Lung microvascular endothelial cell (primary cell): Measurements from ENCODE around the gene CDKAL1. TPM values are rescaled to one million over a fixed set of nuclear protein-coding genes. Genes with fewer than 3 reads are reported as not detected.
"Not testable (repeated sequence)": the region's sequence is repeated elsewhere in the genome, so short reads cannot be mapped to it uniquely, and the experiment has no call there.

Source experiments
- DNase-seq, 2 donors: peaks; one replicate each; pipeline versions ENCODE4 v3.0.0 to v3.0.0-alpha.2; 2010; ENCODE audit warnings: low read depth in 2 of 2
- total RNA-seq: library from RNA; depleted of rRNA; stranded (reverse); fragments of >200 nt; gene quantifications from 2 replicates; pipeline ENCODE4 v1.2.1, GENCODE V29; 2014

CDKAL1 gene
- total RNA-seq, 1 donor from 2014 or later, result 17.5 TPM

DNA sequence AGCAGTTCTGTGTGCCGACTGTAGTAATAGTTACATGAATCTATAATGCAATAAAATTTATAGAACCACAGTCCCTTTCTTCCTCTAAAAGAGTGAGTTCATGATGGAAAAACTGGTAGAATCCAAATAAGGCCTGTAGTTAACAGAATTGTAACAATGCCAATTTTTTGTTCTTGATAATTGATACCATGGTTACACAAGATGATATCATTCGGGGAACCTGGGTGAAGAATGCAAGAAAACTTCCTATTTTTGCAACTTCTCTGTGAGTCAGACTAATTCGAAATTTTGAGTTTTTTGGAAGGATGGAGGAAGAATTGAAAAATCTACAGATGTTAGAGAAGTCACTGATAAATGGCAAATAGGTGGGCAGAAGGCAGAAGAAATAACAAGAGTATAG, 381.8 kb downstream of the CDKAL1 start:
- peak in 1 of 2 donors; percentile 78 for DNase-seq

DNA sequence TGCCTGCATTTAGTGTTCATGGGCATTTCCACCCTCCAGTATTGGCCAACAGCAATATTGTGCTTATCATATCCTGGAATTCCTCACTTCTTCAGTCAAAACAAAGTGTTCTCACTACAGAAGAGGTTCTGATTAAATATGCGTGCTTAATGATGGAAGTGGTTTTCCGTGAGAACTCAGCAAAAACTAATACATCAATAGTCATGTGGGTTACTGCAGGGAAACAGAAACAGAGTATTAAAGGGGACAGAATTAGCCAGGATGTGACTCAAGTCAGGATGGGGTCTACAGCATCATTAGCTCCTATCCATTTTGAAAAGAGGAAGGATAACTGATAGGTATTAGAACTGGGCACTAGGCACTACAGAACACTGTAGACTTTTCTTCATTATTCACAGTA, 384.6 kb downstream of the CDKAL1 start:
- peak; percentile 60 to 85 for DNase-seq

DNA sequence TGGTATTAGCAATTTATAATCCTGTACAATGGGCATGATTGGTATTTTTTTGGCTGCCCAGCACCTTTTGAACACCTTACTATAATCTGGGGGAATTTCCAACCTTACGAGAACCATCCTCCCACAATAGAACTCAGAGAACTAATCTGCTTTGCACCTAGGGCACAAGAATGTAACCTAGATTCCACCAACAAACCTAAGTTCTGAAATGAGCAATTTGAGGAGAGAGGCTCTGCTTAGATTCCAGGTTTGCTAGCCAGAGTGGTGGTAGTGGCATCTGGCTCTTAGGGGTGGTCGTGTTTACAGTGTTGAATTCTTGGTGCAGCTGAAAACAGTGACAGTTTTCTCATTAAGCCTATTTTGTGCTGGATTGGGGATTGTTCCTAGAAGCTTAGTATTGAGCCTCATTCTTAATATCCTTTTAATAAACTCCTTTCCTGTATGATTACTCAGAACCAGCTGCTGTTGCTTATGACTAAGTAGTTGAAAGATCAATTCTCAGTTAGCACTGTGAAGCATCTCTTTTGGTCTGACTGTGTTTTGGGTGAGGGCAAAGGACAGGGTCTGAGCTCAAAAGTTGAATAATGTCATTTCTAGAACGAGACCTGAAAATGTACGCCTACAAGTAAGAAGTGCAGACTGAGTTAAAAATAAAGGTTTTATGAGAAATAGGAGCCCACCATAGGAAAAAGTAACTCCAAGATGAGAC, 385.6 kb downstream of the CDKAL1 start:
- DNase-seq, result peak in 1 of 2 donors; percentile 62

DNA sequence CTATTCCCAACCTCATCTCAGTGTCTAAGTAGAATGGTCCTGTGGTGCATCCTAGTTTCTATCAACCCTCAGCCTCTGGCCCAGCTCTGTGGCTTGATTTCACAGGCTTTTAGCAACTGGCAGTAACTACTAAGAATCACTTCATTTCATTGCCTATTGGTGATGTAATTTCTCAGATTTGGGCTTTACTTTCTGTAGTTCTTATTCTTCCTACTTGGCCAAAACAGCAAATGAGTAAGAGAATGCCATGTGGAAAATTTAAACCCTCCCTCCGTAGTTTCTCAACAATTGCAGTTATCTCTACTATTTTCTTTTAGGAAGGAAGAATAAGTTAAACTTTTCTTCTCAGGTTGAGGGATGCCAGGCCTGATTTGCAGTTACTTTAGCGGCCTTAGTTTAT, 387.3 kb downstream of the CDKAL1 start:
- DNase-seq, result no peak

DNA sequence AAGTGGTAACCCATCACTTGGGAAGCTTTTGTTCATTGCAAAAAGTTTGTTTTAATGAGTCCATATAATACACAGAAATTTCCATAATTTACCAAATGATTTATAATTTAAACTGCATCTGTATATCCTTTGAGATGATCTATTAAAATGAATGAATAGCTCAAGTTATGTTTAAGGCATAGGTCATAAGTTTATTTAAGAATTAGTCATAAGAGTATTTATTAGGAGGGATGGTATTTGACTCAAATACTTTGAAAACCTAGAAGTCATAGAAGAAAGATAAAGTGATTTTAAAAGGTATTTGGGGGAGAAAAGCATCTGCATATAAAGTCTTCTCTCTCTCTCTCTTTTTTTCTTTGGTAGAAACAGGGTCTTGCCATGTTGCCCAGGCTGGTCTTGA, 388.5 kb downstream of the CDKAL1 start:
- no peak for DNase-seq

DNA sequence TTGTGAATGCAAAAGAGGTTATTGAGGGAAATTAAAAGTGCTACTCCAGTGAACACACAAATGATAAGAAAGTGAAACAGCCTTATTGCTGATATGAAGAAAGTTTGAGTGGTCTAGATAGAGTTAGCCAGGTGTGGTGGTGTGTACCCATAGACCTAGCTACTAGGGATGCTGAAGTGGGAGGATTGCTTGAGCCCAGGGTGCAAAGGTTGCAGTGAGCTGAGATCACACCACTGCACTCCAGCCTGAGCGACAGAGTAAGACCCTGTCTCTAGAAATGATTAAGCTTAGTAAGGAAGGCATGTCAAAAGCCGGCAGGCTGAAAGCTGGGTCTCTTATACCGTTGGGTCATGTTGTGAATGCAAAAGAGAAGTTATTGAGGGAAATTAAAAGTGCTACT, 389.8 kb downstream of the CDKAL1 start:
- DNase-seq, result not testable (repeated sequence)

DNA sequence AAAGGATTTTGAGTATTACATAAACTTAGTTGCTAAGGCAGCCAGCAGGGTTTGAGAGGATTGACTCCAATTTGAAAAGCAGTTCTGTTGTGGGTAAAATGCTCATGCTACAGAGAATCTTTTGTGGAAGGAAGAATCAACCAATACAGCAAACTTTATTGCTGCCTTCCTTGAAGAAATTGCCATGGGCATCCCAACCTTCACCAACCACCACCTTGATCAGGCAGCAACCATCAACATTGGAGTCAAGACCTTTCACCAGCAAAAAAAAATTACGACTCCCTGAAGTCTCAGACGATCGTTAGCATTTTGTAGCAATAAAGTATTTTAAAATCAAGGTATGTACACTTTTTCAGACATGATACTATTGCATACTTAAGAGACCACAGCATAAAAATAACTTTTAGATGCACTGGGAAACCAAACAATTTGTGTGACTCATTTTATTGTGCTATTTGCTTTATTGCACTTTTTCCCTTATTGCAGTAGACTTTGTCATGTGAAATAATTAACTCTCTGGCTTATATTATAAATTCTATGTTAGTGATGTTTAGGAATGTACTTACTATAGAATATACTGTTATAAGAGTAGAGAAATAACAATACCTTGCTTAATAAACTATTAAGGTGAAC, 390.8 kb downstream of the CDKAL1 start:
- DNase-seq, result no peak

DNA sequence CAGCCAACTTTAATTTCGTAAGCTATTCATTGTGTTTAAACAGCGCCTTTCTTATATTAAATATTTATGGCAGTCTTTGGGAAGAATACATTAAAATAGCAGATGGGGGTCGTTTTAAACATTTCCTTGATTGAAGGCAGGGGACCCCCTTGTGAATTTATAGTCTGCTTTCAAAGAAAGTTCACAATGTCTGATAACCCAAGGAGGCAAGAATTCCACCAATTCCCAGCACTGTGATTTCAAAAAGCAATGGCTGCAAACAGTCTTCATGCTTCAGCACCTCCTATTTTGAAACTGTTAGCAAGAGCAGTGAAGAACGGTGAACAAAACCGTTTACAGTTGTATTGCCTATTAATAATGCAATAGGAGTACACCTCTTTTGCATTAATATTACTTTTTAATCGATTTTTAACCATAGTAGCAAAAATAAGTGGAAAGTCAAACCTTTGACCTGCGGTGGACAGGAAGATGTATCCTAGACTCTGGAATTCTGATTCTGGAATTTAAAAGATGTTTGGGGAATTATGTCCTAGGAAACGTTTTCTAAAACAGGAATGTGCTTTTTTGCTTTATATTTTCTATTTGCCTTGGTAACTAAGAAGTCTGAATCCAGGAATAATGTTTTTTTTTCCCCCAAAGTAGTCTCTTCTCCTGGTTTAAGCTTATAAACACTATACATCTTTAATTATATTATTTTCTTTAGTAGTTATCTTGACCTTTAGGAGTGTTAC, 393.0 kb downstream of the CDKAL1 start:
- DNase-seq, result no peak

DNA sequence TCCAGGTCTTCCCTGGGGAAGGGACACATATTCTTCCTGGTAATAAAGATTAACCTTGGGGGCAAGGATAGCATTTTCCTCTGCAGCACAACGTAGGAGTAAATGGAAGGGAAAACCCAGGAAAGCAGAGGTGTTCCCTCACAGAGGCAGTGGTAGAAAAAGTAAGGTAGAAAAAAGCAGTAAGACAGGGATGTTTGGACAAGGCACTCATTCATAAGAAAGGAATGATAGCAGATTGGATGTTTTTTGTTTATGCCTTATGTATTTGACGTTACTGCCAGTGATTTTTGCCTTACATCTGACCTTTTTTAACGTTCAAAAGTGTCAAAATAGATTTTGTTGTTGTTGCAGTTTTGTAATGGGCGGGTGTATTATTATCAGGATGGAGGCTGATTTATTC, 395.0 kb downstream of the CDKAL1 start:
- no peak for DNase-seq

DNA sequence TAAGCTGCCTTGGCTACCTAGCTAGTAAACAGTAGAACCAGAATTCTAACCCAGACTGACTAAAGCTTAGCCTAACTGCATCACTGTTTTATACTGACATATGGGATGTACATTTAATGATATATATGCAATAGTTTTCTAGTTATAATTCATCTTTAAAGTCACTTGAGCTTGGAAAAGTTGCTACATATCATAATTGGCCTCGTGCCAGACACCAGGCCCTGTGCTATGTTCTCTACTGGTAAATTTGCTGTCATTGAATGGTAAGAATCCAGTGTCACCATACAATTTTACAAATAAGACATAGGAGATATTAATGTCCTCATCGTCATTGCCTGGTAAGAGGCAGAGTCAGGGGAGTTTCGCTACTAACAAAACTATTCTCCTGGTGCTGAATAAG, 396.8 kb downstream of the CDKAL1 start:
- DNase-seq, result peak in 1 of 2 donors; percentile 26

DNA sequence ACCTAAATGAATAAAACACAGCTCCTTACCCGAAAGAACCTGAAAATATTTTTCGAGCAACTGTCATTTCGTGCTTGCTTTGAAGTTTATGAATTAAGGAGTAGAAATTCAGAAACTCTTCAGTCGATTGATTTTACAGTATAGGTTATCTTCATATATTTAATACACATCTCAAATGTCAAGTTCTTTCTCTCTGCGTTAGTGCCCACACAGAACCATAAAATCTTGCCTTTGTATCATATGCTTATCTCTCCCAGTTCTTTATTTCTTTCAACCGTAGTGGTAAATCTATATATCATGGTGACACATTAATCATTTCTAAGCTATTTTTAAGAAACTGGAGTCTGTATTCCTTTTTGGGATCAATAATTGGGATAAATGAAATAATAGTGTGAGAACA, 397.5 kb downstream of the CDKAL1 start:
- no peak for DNase-seq

DNA sequence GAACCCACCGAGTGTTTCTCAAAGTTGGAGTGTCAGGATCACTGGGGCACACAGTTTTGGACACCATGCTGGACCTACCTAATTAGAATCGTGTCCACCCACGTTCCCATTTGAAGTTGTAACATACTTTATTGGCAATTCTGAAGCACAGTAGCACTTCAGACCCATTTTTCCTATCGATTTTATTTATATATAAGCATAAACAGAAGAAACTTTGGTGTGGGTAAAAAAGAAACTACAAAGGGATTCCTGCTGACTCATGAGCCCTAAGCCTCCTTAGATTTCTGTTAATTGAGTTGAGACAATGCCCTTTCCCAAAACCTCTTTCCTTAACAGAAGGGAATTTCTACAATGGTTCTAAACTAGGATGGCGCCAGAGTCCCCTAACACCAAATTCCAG, 398.0 kb downstream of the CDKAL1 start:
- no peak for DNase-seq

DNA sequence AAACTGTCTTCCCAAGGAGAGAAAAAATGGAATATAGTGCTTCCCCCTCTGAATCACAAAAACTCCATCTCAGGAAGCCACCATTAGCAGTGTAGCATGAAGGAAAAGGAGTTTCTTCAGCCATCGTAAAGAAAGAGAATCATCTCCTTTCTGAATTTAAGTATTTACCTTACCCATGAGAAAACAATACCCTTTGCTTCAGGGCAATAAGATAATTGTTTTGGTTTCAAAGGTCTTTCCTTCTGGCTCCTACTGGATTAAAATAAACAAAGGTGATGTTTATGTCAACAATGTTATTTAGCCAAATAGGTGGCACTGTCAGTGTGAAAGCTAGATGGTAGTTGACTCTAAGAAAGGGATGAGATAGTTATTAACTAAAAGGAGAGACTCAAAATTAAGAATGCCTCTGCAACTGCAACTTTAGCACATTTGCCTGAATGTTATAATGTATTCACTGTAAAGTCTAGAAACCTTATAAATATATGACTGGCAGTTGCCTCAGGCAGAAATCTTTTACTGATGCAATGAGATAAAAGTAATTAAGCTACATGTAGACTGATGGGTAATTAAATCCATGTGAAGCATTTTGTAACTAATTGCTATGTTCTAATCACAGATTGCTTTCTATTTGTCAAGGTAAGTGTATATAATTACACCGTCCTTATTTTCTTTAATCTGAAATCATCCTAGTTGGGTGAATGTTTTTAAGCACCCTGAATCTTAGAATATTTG, 399.0 kb downstream of the CDKAL1 start:
- no peak for DNase-seq

DNA sequence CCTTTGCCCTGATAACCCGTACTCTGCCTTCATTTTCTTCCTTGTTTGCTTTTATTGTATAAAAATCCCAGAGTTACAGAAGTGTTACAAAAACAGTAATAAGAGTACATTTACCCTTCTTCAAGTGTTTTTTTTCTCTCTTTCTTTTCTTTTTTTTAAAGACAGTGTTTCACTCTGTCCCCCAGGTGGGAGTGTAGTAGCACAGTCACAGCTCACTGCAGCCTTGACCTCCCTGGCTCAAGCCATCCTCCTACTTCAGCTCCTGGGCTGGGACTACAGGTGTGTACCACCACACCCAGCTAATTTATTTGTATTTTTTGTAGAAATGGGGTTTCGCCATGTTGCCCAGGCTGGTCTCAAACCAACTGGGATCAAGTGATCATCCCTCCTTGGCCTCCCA, 402.7 kb downstream of the CDKAL1 start:
- no peak for DNase-seq

DNA sequence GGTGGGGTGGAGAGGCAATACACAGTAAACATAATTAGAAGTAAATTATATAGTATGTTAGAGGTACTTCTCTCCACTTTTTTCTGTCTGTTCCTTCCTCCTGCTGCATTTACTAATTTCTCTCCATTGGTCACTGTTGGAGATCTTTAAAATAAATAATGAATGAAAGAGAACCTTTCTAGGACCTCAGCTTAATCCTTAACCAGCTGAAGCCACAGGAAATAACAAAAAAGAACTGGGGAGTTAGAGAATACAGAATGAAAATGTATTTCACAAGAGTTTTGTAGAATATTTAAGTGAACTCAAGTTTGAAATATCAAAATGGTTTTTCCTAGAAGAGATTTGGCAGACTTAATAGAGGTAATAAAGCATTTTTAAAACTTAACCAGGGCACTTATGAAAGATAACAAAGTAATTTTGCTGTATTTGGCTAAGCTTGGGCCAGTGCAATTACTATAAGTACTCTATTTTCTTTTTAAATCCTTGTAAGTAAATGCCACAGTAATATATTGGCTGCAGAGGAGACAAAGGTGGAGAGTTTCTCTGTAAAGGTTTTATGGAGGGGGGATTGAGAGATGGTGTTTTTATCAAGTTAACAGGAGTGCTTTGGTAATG, 405.0 kb downstream of the CDKAL1 start:
- DNase-seq, result no peak

DNA sequence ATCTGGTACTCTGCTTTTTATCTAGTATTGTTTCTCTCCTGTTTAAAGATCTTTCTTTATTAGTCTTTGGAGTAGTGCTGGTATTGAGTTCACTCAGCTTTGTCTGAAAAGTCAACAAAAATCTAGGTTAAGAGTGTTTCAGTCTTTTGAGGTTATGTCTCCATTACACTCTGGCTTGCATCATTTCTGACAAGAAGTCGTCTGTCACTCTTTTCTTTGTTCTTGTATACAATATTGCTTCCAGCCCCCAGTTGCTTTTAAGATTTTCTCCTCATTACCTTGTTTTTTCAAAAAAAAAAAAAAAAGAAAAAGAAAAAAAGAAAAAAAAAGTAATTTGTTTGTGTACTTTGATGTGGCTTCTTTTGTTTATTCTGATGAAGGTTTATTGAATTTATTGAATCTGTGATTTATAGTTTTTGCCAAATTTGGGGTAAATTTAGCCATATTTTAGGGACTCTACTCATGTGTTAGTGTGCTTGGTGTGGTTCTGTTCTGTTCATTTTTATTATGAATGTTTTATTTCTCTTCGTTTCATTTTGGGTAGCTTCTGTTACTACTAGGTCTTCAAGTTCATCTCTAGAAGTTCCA, 408.9 kb downstream of the CDKAL1 start:
- no peak for DNase-seq

DNA sequence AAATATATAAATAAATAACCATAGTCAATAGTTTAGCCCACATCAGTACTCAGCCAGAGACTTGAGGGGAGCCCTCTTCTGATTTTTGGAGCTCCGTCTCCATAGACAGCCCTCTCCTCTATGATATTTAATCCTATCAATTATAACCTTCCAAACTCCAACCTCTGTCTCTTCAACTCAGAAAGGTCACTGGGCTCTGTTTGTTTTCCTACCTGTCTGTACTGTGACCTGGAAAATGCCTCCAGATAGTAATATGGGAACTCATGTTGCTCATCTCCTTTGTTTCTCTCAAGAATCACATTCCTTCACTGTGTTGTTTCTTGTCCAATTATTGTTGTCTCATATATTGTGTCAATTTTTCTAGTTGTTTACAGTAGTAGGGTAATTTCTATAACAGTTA, 409.7 kb downstream of the CDKAL1 start:
- DNase-seq, result no peak

DNA sequence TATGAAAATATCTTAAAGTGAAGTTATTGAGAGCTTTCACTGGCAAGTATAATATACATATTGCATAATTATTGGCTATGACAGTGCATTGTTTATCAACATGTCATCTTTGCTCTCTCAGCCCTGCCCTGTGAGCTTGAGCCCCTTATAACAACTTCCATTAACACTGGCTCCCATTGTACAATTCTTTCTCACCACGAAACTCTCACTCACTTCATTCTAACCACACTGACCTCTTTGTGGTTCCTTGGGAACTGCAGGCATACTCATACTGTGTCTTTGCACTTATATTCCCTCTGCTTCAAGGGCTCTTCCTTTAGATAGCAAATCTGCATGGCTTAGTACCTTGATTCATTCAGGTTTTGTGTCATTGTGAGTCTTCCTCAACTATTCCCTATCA, 411.8 kb downstream of the CDKAL1 start:
- no peak for DNase-seq

DNA sequence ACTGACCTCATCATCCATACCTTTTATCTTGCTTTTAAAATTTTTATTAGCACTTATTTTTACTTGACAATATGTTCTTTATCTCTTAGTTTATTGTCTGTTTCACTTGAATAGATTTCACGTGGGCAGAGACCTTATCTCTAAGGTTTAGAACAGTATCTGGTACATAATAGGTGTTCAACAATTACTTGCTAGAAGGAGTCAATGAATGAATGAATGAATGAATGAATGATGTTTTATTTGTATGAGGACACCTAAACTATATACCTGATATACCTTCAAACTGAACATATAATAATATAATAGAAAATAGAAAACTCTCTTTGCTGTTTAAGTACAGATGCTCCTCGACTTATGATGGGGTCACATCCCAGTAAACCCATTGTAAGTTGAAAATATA, 412.6 kb downstream of the CDKAL1 start:
- no peak for DNase-seq

DNA sequence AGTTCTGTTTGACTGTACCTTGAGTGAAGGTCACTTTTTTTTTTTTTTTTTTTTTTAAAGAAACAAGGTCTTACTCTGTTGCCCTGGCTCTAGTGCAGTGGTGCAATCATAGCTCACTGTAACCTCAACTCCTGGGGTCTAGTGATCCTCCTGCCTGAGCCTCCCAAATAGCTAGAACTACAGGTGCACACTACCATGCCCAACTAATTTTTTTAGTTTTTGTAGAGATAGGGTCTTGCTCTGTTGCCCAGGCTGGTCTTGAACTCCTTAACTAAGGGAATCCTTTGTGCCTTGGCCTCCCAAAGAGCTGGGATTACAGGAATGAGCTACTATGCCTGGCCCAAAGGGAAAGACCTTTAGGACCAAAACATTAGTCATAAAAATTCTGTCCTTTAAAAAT, 413.7 kb downstream of the CDKAL1 start:
- no peak for DNase-seq

DNA sequence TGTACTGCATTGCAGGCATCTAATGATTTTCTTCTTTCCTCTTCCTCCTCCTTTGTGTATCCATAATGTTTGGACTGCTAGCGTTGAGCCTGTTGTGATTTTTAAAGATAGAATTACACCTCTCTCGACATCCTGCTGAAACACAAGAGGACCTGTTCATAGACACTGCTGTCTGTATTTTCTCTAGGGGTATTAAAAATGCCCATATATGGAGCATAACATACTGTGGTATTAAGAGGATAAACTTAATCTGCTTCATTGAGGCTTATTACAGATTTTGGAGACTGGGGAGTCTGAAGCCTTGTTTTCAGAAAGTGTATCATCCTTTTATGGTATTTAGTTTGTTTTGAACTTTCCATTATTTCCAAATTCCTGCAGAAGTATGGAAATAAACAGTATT, 414.3 kb downstream of the CDKAL1 start:
- no peak for DNase-seq
